H9 (cell line): ENCODE results near the gene FCGR3A. TPM values are rescaled to one million over a fixed set of nuclear protein-coding genes. Genes with fewer than 3 reads are reported as not detected.

ENCODE experiments used
- DNase-seq: peaks from one replicate; pipeline ENCODE4 v3.0.0-alpha.2; 2017
- H2AFZ ChIP-seq: one replicate; pipeline ENCODE4 v1.6.1; 2013; ENCODE audit warnings: mild to moderate bottlenecking, low read length, control low read depth, moderate library complexity
- H2AK5ac ChIP-seq: 2 replicates; pipeline ENCODE4 v1.6.1; 2013; ENCODE audit warnings: low read length, control low read depth, mixed read lengths; ENCODE audit not compliant: insufficient read length
- H2BK120ac ChIP-seq: one replicate; pipeline ENCODE4 v1.6.1; 2013; ENCODE audit warnings: low read depth, mild to moderate bottlenecking, low read length, control low read depth, inconsistent platforms; ENCODE audit not compliant: poor library complexity, severe bottlenecking
- H2BK12ac ChIP-seq: 2 replicates; pipeline ENCODE4 v1.6.1; 2013; ENCODE audit warnings: low read length, control low read depth, mixed read lengths, low read depth; ENCODE audit not compliant: insufficient read length
- H2BK15ac ChIP-seq: 2 replicates; pipeline ENCODE4 v1.6.1; 2013; ENCODE audit warnings: low read depth, low read length, control low read depth
- H2BK20ac ChIP-seq: one replicate; pipeline ENCODE4 v1.6.1; 2013; ENCODE audit warnings: low read depth, mild to moderate bottlenecking, low read length, control low read depth, inconsistent platforms; ENCODE audit not compliant: poor library complexity, severe bottlenecking
- H2BK5ac ChIP-seq: 2 replicates; pipeline ENCODE4 v1.6.1; 2013; ENCODE audit warnings: low read length, control low read depth, mixed read lengths; ENCODE audit not compliant: insufficient read length
- H3K14ac ChIP-seq: 2 replicates; pipeline ENCODE4 v1.6.1; 2013; ENCODE audit warnings: low read length, control low read depth; ENCODE audit not compliant: insufficient read depth
- H3K18ac ChIP-seq: 2 replicates; pipeline ENCODE4 v1.6.1; 2013; ENCODE audit warnings: low read depth, mild to moderate bottlenecking, mixed read lengths, low read length, control low read depth; ENCODE audit not compliant: insufficient read length
- H3K23ac ChIP-seq: 2 replicates; pipeline ENCODE4 v1.6.1; 2013; ENCODE audit warnings: low read length, control low read depth, mixed read lengths, low read depth; ENCODE audit not compliant: insufficient read length
- H3K23me2 ChIP-seq: 2 replicates; pipeline ENCODE4 v1.6.1; 2013; ENCODE audit warnings: low read depth, mild to moderate bottlenecking, mixed read lengths, low read length, control low read depth; ENCODE audit not compliant: insufficient read length, poor library complexity, severe bottlenecking
- H3K27ac ChIP-seq: 2 replicates; pipeline ENCODE4 v1.5.1; 2013; ENCODE audit warnings: low read length, control low read depth, mixed read lengths, low read depth; ENCODE audit not compliant: insufficient read length
- H3K27me3 ChIP-seq: 2 replicates; pipeline ENCODE4 v1.6.1; 2013; ENCODE audit warnings: low read length, control low read depth, inconsistent platforms; ENCODE audit not compliant: insufficient read depth
- H3K4ac ChIP-seq: 2 replicates; pipeline ENCODE4 v1.6.1; 2013; ENCODE audit warnings: low read depth, mild to moderate bottlenecking, control low read depth, inconsistent platforms, low read length, moderate library complexity
- H3K4me1 ChIP-seq: 2 replicates; pipeline ENCODE4 v1.6.1; 2013; ENCODE audit warnings: low read length, control low read depth, inconsistent platforms; ENCODE audit not compliant: insufficient read depth
- H3K4me2 ChIP-seq: 2 replicates; pipeline ENCODE4 v1.6.1; 2013; ENCODE audit warnings: low read length, control low read depth, mixed read lengths; ENCODE audit not compliant: insufficient read length, insufficient read depth
- H3K56ac ChIP-seq: 2 replicates; pipeline ENCODE4 v1.6.1; 2013; ENCODE audit warnings: low read depth, mild to moderate bottlenecking, mixed read lengths, low read length, control low read depth; ENCODE audit not compliant: insufficient read length
- H3K79me1 ChIP-seq: 2 replicates; pipeline ENCODE4 v1.6.1; 2013; ENCODE audit warnings: low read depth, mild to moderate bottlenecking, moderate library complexity, low read length, control low read depth, inconsistent platforms; ENCODE audit not compliant: insufficient read depth, poor library complexity, severe bottlenecking
- H3K79me2 ChIP-seq: 2 replicates; pipeline ENCODE4 v1.6.1; 2013; ENCODE audit warnings: low read length, control low read depth, inconsistent platforms; ENCODE audit not compliant: insufficient read depth
- H3K9ac ChIP-seq: 2 replicates; pipeline ENCODE4 v1.6.1; 2013; ENCODE audit warnings: low read length, control low read depth, mixed read lengths; ENCODE audit not compliant: insufficient read length; ENCODE audit errors: extremely low read depth
- H3K9me3 ChIP-seq: one replicate; pipeline ENCODE4 v1.6.1; 2013; ENCODE audit warnings: low read depth, low read length, inconsistent platforms; ENCODE audit not compliant: control insufficient read depth
- H3T11ph ChIP-seq: one replicate; pipeline ENCODE4 v1.6.1; 2013; ENCODE audit warnings: mild to moderate bottlenecking, low read length, control low read depth, inconsistent platforms
- H4K20me1 ChIP-seq: one replicate; pipeline ENCODE4 v1.6.1; 2013; ENCODE audit not compliant: control insufficient read depth, insufficient read length, insufficient read depth
- H4K5ac ChIP-seq: 2 replicates; pipeline ENCODE4 v1.6.1; 2013; ENCODE audit warnings: low read depth, mild to moderate bottlenecking, mixed read lengths, low read length, control low read depth; ENCODE audit not compliant: insufficient read length
- H4K8ac ChIP-seq: replicated peaks from 2 replicates; pipeline ENCODE4 v1.6.1; 2013; ENCODE audit warnings: low read length, control low read depth, mixed read lengths, low read depth; ENCODE audit not compliant: insufficient read length
- H4K91ac ChIP-seq: 2 replicates; pipeline ENCODE4 v1.6.1; 2013; ENCODE audit warnings: low read depth, mild to moderate bottlenecking, moderate library complexity, mixed read lengths, low read length, control low read depth; ENCODE audit not compliant: insufficient read length
- H3K27ac Mint-ChIP-seq, 3 experiments: 2 replicates in 2 of 3; 3 replicates in 1 of 3; pipeline ENCODE4 v1.8.0; 2020 to 2021; ENCODE audit warnings: mixed read lengths in 3 of 3, mild to moderate bottlenecking in 1 of 3, moderate library complexity in 1 of 3
- H3K27me3 Mint-ChIP-seq: 2 replicates; pipeline ENCODE4 v1.8.0; 2021; ENCODE audit warnings: low read depth, mild to moderate bottlenecking, moderate library complexity, mixed read lengths
- H3K36me3 Mint-ChIP-seq, 3 experiments: 2 replicates in 2 of 3; 3 replicates in 1 of 3; pipeline ENCODE4 v1.8.0; 2020 to 2021; ENCODE audit warnings: low read depth in 3 of 3, mixed read lengths in 3 of 3; ENCODE audit not compliant: insufficient read depth in 1 of 3
- H3K4me1 Mint-ChIP-seq, 2 experiments: 2 replicates each; pipeline ENCODE4 v1.8.0; 2020; ENCODE audit warnings: mixed read lengths in 2 of 2
- H3K4me3 Mint-ChIP-seq, 2 experiments: 2 replicates in 1 of 2; 3 replicates in 1 of 2; pipeline ENCODE4 v1.8.0; 2020 to 2021; ENCODE audit warnings: mild to moderate bottlenecking in 2 of 2, mixed read lengths in 2 of 2, moderate library complexity in 1 of 2
- H3K9me3 Mint-ChIP-seq, 2 experiments: 2 replicates in 1 of 2; 3 replicates in 1 of 2; pipeline ENCODE4 v1.8.0; 2020; ENCODE audit warnings: mild to moderate bottlenecking in 2 of 2, mixed read lengths in 2 of 2, moderate library complexity in 1 of 2
- WGBS: extraction: QIAGEN DNeasy Blood & Tissue Kit; methylation state at CpG from one replicate; pipeline ENCODE4 v1.1.7; 2013; ENCODE audit warnings: missing lambda C conversion rate, low lambda C conversion rate, mixed read lengths; ENCODE audit not compliant: insufficient read length; ENCODE audit errors: extremely low coverage; 5-methylcytosine and 5-hydroxymethylcytosine counted together
- total RNA-seq: library from RNA; stranded (reverse); gene quantifications from 2 replicates; pipeline ENCODE4 v1.2.1, GENCODE V29; 2021
- TF ChIP-seq, protein P1 (sequence below): fragments of 200-600 bp; sonication (generic); conservative IDR thresholded peaks from 3 replicates; pipeline ENCODE4 v1.8.0; 2021; ENCODE audit warnings: antibody characterized with exemption, mild to moderate bottlenecking

The FCGR3A gene
- total RNA-seq, 1 experiment from 2014 or later, result not detected

DNA sequence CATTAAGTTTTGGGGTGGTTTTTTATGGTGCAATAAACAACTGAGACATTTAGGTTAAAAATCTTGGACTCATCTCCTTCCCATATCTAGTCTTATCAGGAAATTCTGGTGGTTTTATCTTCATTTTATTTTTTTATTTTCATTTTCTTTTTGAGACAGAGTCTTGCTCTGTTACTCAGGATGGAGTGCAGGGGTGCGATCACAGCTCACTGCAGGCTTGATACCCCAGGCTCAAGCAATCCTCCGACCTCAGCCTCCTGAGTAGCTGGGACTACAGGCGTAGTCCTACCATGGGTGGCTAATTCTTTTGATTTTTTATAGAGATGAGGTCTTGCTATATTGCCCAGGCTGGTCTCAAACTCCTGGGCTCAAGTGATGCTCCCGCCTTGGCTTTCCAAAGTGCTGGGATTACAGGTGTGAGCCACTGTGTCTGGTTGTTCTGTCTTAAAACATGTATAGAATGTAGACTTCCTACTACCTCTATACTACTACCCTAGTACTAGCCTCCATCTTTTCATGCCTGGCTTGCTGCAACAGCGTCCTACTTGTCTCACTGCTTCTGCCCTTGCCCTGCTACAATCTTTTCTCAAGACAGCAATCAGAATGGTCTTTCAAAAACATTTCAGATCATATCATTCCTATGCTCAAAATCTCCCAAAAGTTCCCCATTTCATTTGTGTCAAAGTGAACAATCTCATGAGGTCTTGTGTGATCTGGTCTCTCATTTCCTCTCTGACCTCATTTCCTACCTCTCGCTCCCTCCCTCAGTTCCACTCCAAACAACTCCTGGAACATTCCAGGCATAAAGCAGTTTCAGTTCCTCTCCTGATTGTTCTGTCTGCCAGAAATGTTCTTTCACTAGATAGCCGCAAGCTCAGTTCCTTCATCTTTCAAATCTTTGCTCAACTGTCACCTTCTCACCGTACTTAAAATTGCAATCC lies 50.2 kb downstream of the FCGR3A start:
- Histone ChIP-seq H3K79me1 (no peaks in the 10 kb centered on the region), H4K91ac (no peak overlapping the region), H3K56ac (no peak overlapping the region), H2BK12ac (no peak overlapping the region), H4K5ac (no peak overlapping the region), H4K20me1 (no peaks in the 10 kb centered on the region), H3K27me3 (no peaks in the 10 kb centered on the region), H2BK15ac (no peak overlapping the region), H3K79me2 (no peaks in the 10 kb centered on the region), H2BK20ac (no peak overlapping the region), H3K27ac (no peak overlapping the region), H3K23ac (no peak overlapping the region), H4K8ac (no peak overlapping the region), H2AFZ (no peak overlapping the region), H3T11ph (no peak overlapping the region), H2AK5ac (no peak overlapping the region), H2BK5ac (no peak overlapping the region), H3K4me1 (no peaks in the 10 kb centered on the region), H3K23me2 (no peaks in the 10 kb centered on the region), H3K9me3 (no peaks in the 10 kb centered on the region), H3K18ac (no peak overlapping the region), H3K4me2 (no peak overlapping the region), H3K14ac (no peak overlapping the region), H3K9ac (no peak overlapping the region), H3K4ac (no peak overlapping the region), H2BK120ac (no peak overlapping the region)
- Mint-ChIP-seq H3K4me3 (no peak overlapping the region), H3K36me3 (no peaks in the 10 kb centered on the region), H3K27ac (no peak overlapping the region), H3K27me3 (peaks cover 13% of the 10 kb centered on the region; the same call in 1 of the 2 replicates), H3K9me3 (no peaks in the 10 kb centered on the region), H3K4me1 (peaks cover 0 to 6% of the 10 kb centered on the region in 2 experiments; a peak in 1 of 4 replicates)
- no CpG with 5 or more reads among the region's 8 CpGs for WGBS
- no peak for DNase-seq
- TF ChIP-seq, protein P1, sequence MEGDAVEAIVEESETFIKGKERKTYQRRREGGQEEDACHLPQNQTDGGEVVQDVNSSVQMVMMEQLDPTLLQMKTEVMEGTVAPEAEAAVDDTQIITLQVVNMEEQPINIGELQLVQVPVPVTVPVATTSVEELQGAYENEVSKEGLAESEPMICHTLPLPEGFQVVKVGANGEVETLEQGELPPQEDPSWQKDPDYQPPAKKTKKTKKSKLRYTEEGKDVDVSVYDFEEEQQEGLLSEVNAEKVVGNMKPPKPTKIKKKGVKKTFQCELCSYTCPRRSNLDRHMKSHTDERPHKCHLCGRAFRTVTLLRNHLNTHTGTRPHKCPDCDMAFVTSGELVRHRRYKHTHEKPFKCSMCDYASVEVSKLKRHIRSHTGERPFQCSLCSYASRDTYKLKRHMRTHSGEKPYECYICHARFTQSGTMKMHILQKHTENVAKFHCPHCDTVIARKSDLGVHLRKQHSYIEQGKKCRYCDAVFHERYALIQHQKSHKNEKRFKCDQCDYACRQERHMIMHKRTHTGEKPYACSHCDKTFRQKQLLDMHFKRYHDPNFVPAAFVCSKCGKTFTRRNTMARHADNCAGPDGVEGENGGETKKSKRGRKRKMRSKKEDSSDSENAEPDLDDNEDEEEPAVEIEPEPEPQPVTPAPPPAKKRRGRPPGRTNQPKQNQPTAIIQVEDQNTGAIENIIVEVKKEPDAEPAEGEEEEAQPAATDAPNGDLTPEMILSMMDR, result no peak
